OCI-LY1 (cell line): ENCODE results near the gene SPINT1.

Experiments used
- H2AFZ ChIP-seq: fragments of 200-600 bp; sonication (generic), shearing (Covaris generic); 2 replicates; pipeline ENCODE4 v1.6.0; 2014; ENCODE audit warnings: antibody characterized with exemption, mild to moderate bottlenecking, low read length
- H3F3A ChIP-seq: fragments of 200-600 bp; sonication (generic), shearing (Covaris generic); 2 replicates; pipeline ENCODE4 v1.6.0; 2014; ENCODE audit warnings: mild to moderate bottlenecking, antibody characterized with exemption, low read length, moderate library complexity; ENCODE audit not compliant: insufficient read depth
- H3K27ac ChIP-seq: fragments of 200-600 bp; sonication (generic); 2 replicates; pipeline ENCODE4 v1.5.1; 2014; ENCODE audit warnings: low read length, mixed run types, mild to moderate bottlenecking, low read depth; ENCODE audit not compliant: poor library complexity, severe bottlenecking
- H3K27me3 ChIP-seq: fragments of 200-600 bp; sonication (generic); 2 replicates; pipeline ENCODE4 v1.6.0; 2014; ENCODE audit warnings: antibody characterized with exemption, mild to moderate bottlenecking, low read length, moderate library complexity; ENCODE audit not compliant: insufficient read depth
- H3K36me3 ChIP-seq: fragments of 200-600 bp; sonication (generic); 2 replicates; pipeline ENCODE4 v1.6.1; 2014; ENCODE audit warnings: mild to moderate bottlenecking, antibody characterized with exemption, low read length, moderate library complexity, mixed read lengths; ENCODE audit not compliant: insufficient read depth
- H3K4me1 ChIP-seq: fragments of 200-600 bp; sonication (generic); 2 replicates; pipeline ENCODE4 v1.5.1; 2014; ENCODE audit warnings: mild to moderate bottlenecking, low read length, moderate library complexity; ENCODE audit not compliant: insufficient read depth, severe bottlenecking
- H3K4me2 ChIP-seq: fragments of 200-600 bp; sonication (generic), shearing (Covaris generic); 2 replicates; pipeline ENCODE4 v1.6.1; 2014; ENCODE audit warnings: low read length
- H3K4me3 ChIP-seq: fragments of 200-600 bp; sonication (generic); 2 replicates; pipeline ENCODE4 v1.5.1; 2014; ENCODE audit warnings: low read length, low read depth, mild to moderate bottlenecking, mixed read lengths; ENCODE audit not compliant: poor library complexity, severe bottlenecking
- H3K79me2 ChIP-seq: fragments of 200-600 bp; shearing (Covaris generic); 2 replicates; pipeline ENCODE4 v1.6.1; 2016; ENCODE audit warnings: mixed run types, low read length, mixed read lengths; ENCODE audit not compliant: insufficient read depth
- H3K9ac ChIP-seq: fragments of 200-600 bp; sonication (generic), shearing (Covaris generic); 2 replicates; pipeline ENCODE4 v1.6.1; 2014; ENCODE audit warnings: mild to moderate bottlenecking, low read length, mixed read lengths
- H3K9me2 ChIP-seq: fragments of 200-600 bp; sonication (generic), shearing (Covaris generic); 2 replicates; pipeline ENCODE4 v1.6.1; 2014; ENCODE audit warnings: low read depth, mild to moderate bottlenecking, low read length, mixed read lengths
- H3K9me3 ChIP-seq: fragments of 200-600 bp; shearing (Covaris generic); 2 replicates; pipeline ENCODE4 v1.6.1; 2014; ENCODE audit warnings: low read length, mixed read lengths
- H4K20me1 ChIP-seq: fragments of 200-600 bp; sonication (generic), shearing (Covaris generic); 2 replicates; pipeline ENCODE4 v1.6.0; 2016; ENCODE audit warnings: mild to moderate bottlenecking, low read length; ENCODE audit not compliant: insufficient read depth
- EZH2 ChIP-seq: fragments of 200-600 bp; sonication (generic), shearing (Covaris generic); IDR thresholded peaks from 2 replicates; pipeline ENCODE4 v1.8.0; 2017; ENCODE audit warnings: borderline replicate concordance, mixed run types, mild to moderate bottlenecking, antibody characterized with exemption, low read length, moderate library complexity, mixed read lengths
- TF ChIP-seq, protein P1 (sequence below): fragments of 200-600 bp; sonication (generic), shearing (Covaris generic); IDR thresholded peaks from 2 replicates; pipeline ENCODE4 v1.5.1; 2017; ENCODE audit warnings: mild to moderate bottlenecking, antibody characterized with exemption, low read length, moderate library complexity, mixed read lengths

Gene SPINT1

DNA sequence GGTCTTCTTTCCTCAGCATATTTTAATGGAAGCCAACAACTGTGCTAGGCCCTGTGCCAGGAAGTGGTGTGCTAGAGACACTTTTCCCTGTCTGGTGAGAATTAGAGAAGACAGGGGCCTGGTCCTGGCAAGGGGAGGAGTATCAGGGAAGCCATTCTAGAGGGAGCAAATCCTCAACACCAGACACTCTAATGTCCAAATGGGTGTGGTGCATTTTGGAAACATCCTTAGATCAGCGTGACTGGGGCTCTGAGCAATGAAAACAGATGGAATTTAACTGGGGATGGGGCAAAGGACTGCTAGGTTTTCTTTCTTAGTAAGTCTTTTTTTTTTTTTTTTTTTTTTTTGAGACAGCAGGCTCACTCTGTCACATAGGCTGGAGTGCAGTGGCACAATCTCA lies 42.7 kb downstream of the SPINT1 start:
- no peaks in the 10 kb centered on the region for H3F3A ChIP-seq
- TF ChIP-seq EZH2, result no peak
- TF ChIP-seq, protein P1, sequence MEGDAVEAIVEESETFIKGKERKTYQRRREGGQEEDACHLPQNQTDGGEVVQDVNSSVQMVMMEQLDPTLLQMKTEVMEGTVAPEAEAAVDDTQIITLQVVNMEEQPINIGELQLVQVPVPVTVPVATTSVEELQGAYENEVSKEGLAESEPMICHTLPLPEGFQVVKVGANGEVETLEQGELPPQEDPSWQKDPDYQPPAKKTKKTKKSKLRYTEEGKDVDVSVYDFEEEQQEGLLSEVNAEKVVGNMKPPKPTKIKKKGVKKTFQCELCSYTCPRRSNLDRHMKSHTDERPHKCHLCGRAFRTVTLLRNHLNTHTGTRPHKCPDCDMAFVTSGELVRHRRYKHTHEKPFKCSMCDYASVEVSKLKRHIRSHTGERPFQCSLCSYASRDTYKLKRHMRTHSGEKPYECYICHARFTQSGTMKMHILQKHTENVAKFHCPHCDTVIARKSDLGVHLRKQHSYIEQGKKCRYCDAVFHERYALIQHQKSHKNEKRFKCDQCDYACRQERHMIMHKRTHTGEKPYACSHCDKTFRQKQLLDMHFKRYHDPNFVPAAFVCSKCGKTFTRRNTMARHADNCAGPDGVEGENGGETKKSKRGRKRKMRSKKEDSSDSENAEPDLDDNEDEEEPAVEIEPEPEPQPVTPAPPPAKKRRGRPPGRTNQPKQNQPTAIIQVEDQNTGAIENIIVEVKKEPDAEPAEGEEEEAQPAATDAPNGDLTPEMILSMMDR, result no peak
- no peak overlapping the region for H3K27ac ChIP-seq
- no peaks in the 10 kb centered on the region for H3K9me3 ChIP-seq
- no peak overlapping the region for H3K4me3 ChIP-seq
- no peaks in the 10 kb centered on the region for H3K79me2 ChIP-seq
- no peak overlapping the region for H3K9ac ChIP-seq
- no peaks in the 10 kb centered on the region for H3K9me2 ChIP-seq
- no peak overlapping the region for H2AFZ ChIP-seq
- H3K4me2 ChIP-seq, result no peak overlapping the region
- no peaks in the 10 kb centered on the region for H3K4me1 ChIP-seq
- no peaks in the 10 kb centered on the region for H3K36me3 ChIP-seq
- no peaks in the 10 kb centered on the region; the same call in 1 of the 2 replicates for H3K27me3 ChIP-seq
- H4K20me1 ChIP-seq, result no peaks in the 10 kb centered on the region

DNA sequence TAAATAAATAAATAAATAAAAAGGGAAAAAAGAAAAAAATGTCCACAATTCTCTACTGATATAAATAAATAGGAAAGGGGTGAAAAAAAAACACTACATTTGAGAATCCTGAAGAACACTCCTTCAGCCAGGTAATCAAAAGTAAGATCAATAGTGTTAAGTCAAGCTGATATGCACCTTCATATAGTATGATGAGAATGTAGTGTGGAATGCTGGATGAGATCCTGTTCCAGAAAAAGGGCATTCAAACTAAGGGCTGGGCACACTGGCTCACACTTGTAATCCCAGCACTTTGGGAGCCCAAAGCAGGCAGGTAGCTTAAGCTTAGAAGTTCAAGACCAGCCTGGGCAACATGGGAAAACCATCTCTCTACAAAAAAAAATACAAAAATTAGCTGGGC lies 45.3 kb downstream of the SPINT1 start:
- Histone ChIP-seq H3K9me2 (no peaks in the 10 kb centered on the region), H3K9ac (no peak overlapping the region), H2AFZ (no peak overlapping the region), H4K20me1 (no peaks in the 10 kb centered on the region), H3K27ac (no peak overlapping the region), H3K4me3 (no peak overlapping the region), H3K4me2 (no peak overlapping the region), H3K4me1 (peaks cover 5% of the 10 kb centered on the region), H3K36me3 (no peaks in the 10 kb centered on the region), H3K27me3 (no peaks in the 10 kb centered on the region; the same call in 1 of the 2 replicates), H3F3A (no peaks in the 10 kb centered on the region), H3K9me3 (no peaks in the 10 kb centered on the region), H3K79me2 (no peaks in the 10 kb centered on the region)
- TF ChIP-seq EZH2, result no peak
- TF ChIP-seq, protein P1, result no peak

DNA sequence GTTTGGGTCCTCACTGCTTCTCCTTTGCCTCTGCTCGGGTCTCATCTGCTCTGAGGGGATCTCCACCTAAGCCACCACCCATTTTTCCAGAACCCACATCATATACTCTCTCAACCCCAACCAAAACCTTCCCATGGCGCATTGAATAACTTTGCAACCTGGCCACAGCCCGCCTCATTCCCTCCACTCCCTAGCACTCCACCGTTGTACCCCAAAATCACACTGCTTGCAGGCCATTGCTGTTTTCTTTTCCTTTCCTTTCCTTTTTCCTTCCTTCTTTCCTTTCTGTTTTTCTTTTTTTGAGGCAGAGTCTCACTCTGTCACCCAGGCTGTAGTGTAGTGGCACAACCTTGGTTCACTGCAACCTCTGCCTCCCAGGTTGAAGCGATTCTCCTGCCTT lies 47.3 kb downstream of the SPINT1 start:
- Histone ChIP-seq H3K9ac (no peak overlapping the region), H4K20me1 (no peaks in the 10 kb centered on the region), H3K4me1 (peaks cover 17% of the 10 kb centered on the region), H3K36me3 (peaks cover 4% of the 10 kb centered on the region; the same call in 1 of the 2 replicates), H3K4me2 (no peak overlapping the region), H3K79me2 (no peaks in the 10 kb centered on the region), H2AFZ (no peak overlapping the region), H3K27ac (no peak overlapping the region), H3K4me3 (no peak overlapping the region), H3F3A (no peaks in the 10 kb centered on the region), H3K27me3 (no peaks in the 10 kb centered on the region; the same call in 1 of the 2 replicates), H3K9me2 (no peaks in the 10 kb centered on the region), H3K9me3 (no peaks in the 10 kb centered on the region)
- TF ChIP-seq, protein P1, result no peak
- no peak for TF ChIP-seq EZH2
